ENCODE results near the gene DUSP23.

The DUSP23 gene

DNA sequence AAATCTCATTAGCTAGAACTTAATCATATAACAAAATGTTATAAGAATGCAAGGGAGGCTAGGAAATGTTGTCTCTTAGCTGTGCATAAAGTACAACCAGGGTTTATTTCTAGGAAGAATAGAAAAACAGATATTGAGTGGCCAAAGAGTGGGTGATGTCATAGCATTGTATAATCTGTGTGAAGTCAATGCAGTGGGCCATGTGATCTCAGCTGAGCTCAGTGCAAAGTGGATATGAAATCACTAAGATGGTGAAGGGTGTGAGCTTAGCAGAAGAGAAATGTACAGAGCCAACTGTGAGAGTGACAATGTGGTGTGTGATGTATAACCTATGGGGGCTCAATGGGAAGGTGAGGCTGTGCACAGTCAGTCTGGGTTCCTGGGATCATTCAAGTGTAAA lies 29.7 kb upstream of the DUSP23 start:
- no peak overlapping the region for H2AFZ ChIP-seq (ENCODE audit: low read depth, low read length)
- no peaks in the 10 kb centered on the region for H3K27me3 ChIP-seq (ENCODE audit: low read depth, low read length)
- H3K9ac ChIP-seq (ENCODE audit: low read length): no peak overlapping the region
- H3K4me2 ChIP-seq (ENCODE audit: low read length): no peak overlapping the region
- H3K79me2 ChIP-seq (ENCODE audit: low read length): no peaks in the 10 kb centered on the region
- no peaks in the 10 kb centered on the region for H3K9me3 ChIP-seq (ENCODE audit: insufficient read depth, low read length)
- no peaks in the 10 kb centered on the region for H3K36me3 ChIP-seq (replicated peaks; ENCODE audit: low read depth, low read length)
- H3K27ac ChIP-seq (ENCODE audit: low read length): no peak overlapping the region
- H3K4me1 ChIP-seq (ENCODE audit: low read length): no peaks in the 10 kb centered on the region
- no peaks in the 10 kb centered on the region for H4K20me1 ChIP-seq (ENCODE audit: insufficient read depth, low read length)
- no peak overlapping the region for H3K4me3 ChIP-seq (ENCODE audit: low read length)
- TF ChIP-seq, protein P1, sequence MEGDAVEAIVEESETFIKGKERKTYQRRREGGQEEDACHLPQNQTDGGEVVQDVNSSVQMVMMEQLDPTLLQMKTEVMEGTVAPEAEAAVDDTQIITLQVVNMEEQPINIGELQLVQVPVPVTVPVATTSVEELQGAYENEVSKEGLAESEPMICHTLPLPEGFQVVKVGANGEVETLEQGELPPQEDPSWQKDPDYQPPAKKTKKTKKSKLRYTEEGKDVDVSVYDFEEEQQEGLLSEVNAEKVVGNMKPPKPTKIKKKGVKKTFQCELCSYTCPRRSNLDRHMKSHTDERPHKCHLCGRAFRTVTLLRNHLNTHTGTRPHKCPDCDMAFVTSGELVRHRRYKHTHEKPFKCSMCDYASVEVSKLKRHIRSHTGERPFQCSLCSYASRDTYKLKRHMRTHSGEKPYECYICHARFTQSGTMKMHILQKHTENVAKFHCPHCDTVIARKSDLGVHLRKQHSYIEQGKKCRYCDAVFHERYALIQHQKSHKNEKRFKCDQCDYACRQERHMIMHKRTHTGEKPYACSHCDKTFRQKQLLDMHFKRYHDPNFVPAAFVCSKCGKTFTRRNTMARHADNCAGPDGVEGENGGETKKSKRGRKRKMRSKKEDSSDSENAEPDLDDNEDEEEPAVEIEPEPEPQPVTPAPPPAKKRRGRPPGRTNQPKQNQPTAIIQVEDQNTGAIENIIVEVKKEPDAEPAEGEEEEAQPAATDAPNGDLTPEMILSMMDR (IDR thresholded peaks at IDR 0.05; ENCODE audit: low read depth, low read length): no peak
- no peak for TF ChIP-seq EZH2phosphoT487 (IDR thresholded peaks at IDR 0.05; ENCODE audit: low read depth)

DNA sequence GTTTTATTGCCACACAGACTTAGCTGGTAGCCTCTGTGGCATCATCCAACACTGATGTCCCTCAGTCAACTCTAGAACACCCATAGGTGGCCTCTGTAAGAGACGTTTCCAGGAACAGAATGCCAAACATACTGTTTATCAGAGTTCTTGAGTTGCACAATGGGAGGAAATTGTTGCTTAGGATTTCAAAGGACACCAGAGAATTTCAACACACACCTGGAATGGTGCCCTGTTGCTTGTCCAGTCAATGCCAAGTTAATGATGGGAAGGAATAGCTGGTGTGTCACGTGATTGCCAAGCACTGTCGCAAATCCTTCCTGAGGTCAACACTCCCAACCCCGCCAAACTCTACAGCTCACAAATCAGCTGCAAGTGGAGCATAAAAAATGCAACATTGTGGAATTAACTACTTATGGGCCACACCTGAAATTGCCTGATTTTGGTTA lies 28.6 kb upstream of the DUSP23 start:
- H3K27me3 ChIP-seq (ENCODE audit: low read depth, low read length): no peaks in the 10 kb centered on the region
- no peak overlapping the region for H3K4me3 ChIP-seq (ENCODE audit: low read length)
- no peak overlapping the region for H3K9ac ChIP-seq (ENCODE audit: low read length)
- H3K9me3 ChIP-seq (ENCODE audit: insufficient read depth, low read length): no peaks in the 10 kb centered on the region
- H3K27ac ChIP-seq (ENCODE audit: low read length): no peak overlapping the region
- TF ChIP-seq EZH2phosphoT487 (IDR thresholded peaks at IDR 0.05; ENCODE audit: low read depth): no peak
- TF ChIP-seq, protein P1 (IDR thresholded peaks at IDR 0.05; ENCODE audit: low read depth, low read length): no peak
- H2AFZ ChIP-seq (ENCODE audit: low read depth, low read length): no peak overlapping the region
- no peaks in the 10 kb centered on the region for H4K20me1 ChIP-seq (ENCODE audit: insufficient read depth, low read length)
- H3K79me2 ChIP-seq (ENCODE audit: low read length): no peaks in the 10 kb centered on the region
- no peaks in the 10 kb centered on the region for H3K4me1 ChIP-seq (ENCODE audit: low read length)
- no peaks in the 10 kb centered on the region for H3K36me3 ChIP-seq (replicated peaks; ENCODE audit: low read depth, low read length)
- no peak overlapping the region for H3K4me2 ChIP-seq (ENCODE audit: low read length)

DNA sequence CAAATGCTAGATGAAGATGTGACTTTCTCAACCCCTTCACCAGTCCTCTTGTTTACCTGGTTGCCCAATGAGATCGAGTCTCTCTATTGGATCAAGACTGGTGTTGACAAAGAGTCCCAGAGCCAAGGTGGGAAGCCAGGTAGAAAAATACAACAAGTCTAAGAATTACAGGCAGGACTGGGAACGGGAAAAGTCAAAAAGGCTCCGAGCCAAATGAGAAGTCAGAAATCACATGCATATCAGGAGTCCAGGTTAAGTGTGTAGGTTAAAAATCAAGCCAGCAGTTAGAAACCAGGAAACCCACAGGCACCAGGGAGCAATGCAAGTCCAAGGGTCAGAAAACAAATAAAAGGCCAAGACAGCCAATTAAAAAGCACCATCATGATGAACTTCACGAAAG lies 27.4 kb upstream of the DUSP23 start:
- Histone ChIP-seq H3K4me3 (ENCODE audit: low read length) (no peak overlapping the region), H3K79me2 (ENCODE audit: low read length) (no peaks in the 10 kb centered on the region), H3K9ac (ENCODE audit: low read length) (no peak overlapping the region), H3K27me3 (ENCODE audit: low read depth, low read length) (no peaks in the 10 kb centered on the region), H3K4me1 (ENCODE audit: low read length) (no peaks in the 10 kb centered on the region), H4K20me1 (ENCODE audit: insufficient read depth, low read length) (no peaks in the 10 kb centered on the region), H2AFZ (ENCODE audit: low read depth, low read length) (no peak overlapping the region), H3K9me3 (ENCODE audit: insufficient read depth, low read length) (no peaks in the 10 kb centered on the region), H3K36me3 (replicated peaks; ENCODE audit: low read depth, low read length) (no peaks in the 10 kb centered on the region), H3K4me2 (ENCODE audit: low read length) (no peak overlapping the region), H3K27ac (ENCODE audit: low read length) (no peak overlapping the region)
- TF ChIP-seq, protein P1 (IDR thresholded peaks at IDR 0.05; ENCODE audit: low read depth, low read length): no peak
- TF ChIP-seq EZH2phosphoT487 (IDR thresholded peaks at IDR 0.05; ENCODE audit: low read depth): no peak

DNA sequence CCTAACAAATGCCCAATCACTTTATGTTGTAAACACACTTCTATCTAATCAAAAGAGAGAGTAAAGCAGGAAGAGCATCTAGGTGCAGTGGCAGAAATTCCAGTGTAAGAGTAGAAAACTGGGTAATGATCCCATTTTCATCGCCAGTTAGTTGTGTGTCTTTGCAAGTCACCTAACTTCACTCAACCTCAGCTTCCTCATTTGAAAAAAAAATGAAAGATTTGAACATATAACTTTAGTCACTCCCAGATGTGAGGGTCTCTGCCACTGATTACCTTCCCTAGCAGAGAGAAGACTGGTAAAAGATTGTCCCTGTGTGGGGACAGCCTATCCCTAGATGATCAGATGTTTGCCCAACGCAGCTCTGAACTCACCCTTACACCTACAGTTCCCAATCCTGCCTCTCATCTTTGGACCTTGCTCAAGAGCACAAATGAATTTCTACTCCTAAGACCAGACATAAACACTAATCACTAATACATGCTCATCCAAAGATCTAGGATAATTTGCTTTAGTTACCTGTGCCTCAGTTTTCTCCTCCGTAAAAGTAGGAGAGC lies 25.2 kb upstream of the DUSP23 start:
- Histone ChIP-seq H3K4me1 (ENCODE audit: low read length) (no peaks in the 10 kb centered on the region), H4K20me1 (ENCODE audit: insufficient read depth, low read length) (no peaks in the 10 kb centered on the region), H3K27me3 (ENCODE audit: low read depth, low read length) (no peaks in the 10 kb centered on the region), H3K4me3 (ENCODE audit: low read length) (no peak overlapping the region), H3K36me3 (replicated peaks; ENCODE audit: low read depth, low read length) (no peaks in the 10 kb centered on the region), H3K9me3 (ENCODE audit: insufficient read depth, low read length) (no peaks in the 10 kb centered on the region), H3K79me2 (ENCODE audit: low read length) (no peaks in the 10 kb centered on the region), H3K4me2 (ENCODE audit: low read length) (no peak overlapping the region), H2AFZ (ENCODE audit: low read depth, low read length) (no peak overlapping the region), H3K9ac (ENCODE audit: low read length) (no peak overlapping the region), H3K27ac (ENCODE audit: low read length) (no peak overlapping the region)
- no peak for TF ChIP-seq EZH2phosphoT487 (IDR thresholded peaks at IDR 0.05; ENCODE audit: low read depth)
- TF ChIP-seq, protein P1 (IDR thresholded peaks at IDR 0.05; ENCODE audit: low read depth, low read length): no peak

Measured in OCI-LY3 (cell line).